Esophagus squamous epithelium (tissue), 4 donors: ENCODE results near the gene BRD3.

Experiments used
- CTCF ChIP-seq, 6 experiments: fragments of 450-650 bp in 4 of 6; fragments of 200-600 bp in 2 of 6; sonication (generic) in 2 of 6; IDR thresholded peaks; one replicate each; pipeline ENCODE4 v1.5.1; 2016 to 2019; ENCODE audit warnings: antibody characterized with exemption in 6 of 6, mild to moderate bottlenecking in 4 of 6, moderate library complexity in 4 of 6
- POLR2A ChIP-seq, 4 donors: fragments of 450-650 bp; IDR thresholded peaks; one replicate each; pipeline ENCODE4 v1.6.1; 2017; ENCODE audit warnings: antibody characterized with exemption in 4 of 4, mild to moderate bottlenecking in 4 of 4, moderate library complexity in 3 of 4

GRCh38 chr9:133998915-133999595, 68.8 kb downstream of the BRD3 start:
- TF ChIP-seq CTCF (IDR thresholded peaks at IDR 0.05) (no peak), POLR2A (IDR thresholded peaks at IDR 0.05) (no peak)
